Ramos (cell line): ENCODE measurements around the gene ACTN2.

Experiments
- in situ Hi-C: fragments of 300-500 bp; cut with MboI; formaldehyde crosslinking; loops from one replicate; pipeline ENCODE4 v1.14.3; 2022; ENCODE audit warnings: low sequenced_read_pairs; ENCODE audit not compliant: unreplicated experiment

Gene ACTN2

DNA sequence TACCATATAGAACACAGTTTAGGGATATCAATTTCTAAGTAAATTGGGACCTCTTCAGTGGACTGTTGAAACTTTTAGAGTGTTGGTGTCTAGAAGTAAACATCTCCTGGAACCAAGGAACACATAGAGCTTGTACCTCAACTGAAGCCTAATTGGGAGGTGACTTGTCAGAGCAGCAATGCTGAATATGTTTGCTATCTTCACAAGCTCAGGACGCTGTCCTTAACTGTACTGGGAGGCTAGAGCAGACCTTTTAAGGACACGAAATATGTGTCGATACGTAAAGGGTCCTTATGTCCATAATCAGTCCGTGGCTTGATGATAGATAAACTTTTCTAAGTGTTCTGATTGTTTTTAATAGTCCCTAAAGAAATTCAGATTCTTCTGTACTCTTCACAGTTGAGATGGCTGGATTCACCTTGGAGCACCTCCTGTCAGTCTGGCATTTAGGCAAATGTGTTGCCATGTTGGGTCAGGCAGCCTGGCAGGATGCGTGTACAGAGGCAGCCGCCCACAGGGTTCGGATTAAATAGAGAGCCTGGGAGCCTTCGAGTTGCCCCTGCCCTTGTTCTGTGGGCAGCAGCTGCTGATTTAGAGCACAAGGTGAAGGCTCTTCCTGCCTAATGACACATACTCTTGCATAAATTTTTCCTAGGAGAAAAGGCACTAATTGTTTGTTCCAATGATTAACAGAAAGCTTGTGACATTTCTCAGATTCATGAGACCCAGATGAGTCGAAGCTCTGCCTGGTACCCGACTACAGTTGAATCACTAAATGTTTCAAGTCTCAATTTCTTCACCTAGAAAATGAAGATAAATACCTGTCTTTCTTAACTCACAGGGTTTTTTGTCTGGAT, 3.6 kb downstream of the ACTN2 start:
- in situ Hi-C loops = no loop called here

DNA sequence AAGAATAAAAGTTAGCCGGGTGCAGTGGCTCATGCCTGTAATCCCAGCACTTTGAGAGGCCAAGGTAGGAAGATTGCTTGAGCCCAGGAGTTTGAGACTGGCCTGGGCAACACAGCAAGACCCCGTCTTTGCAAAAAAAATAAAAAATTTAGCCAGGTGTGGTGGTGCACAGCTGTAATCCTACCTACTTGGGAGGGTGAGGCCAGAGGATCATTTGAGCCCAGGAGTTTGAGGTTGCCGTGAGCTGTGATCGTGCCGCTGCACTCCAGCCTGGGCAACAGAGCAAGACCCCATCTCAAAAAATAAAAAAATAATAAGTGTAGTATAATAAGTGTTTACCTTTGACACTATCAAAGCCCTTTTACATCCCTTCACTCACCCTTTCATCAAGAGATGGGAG, 5.0 kb downstream of the ACTN2 start:
- in situ Hi-C loops = no loop called here

DNA sequence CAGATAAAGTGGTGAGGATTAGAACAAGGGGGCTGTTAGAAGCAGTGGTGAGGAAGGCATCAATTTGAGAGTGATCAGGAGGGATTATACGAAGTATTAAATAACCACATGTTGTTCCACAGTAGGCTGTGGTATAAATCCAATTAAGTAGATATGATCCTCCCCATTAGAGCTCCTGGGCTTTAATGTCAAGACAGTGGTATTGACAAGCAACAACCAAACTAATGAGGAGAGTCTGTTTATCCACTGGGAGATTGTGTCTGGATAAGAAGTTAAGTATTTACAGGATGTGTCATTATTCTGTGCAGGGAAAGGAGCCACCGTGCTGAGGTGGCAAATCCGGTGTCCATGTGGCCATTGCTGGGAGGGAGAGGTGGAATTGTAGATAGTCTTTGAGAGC, 5.8 kb downstream of the ACTN2 start:
- in situ Hi-C loops = no loop called here

DNA sequence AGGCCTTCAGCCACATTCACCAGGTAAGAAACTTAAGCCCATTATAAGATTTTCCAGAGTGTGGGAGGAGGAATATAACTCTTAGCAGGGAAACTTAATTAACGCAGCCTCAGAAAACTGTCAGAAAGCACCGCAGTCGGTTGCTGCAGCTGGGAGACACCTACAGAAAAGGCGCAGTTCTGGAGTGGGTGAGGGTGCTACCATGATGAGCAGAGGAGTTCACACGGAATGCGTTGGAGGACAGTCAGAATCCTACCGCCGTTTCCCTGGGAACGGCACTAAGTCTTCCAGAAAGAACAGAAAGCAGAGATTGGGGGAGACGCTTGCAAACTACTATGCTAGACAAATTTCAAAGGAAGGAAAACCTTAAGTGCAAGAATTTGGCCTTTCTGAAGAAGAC, 6.4 kb downstream of the ACTN2 start:
- in situ Hi-C loops = no loop called here

- in situ Hi-C loops = no loop called here
Observed at GRCh38 chr1:236699366-236699765, 13.1 kb downstream of the ACTN2 start.

GRCh38 chr1:236700903-236701302, 14.6 kb downstream of the ACTN2 start:
- in situ Hi-C loops = no loop called here

- in situ Hi-C loops = no loop called here
Observed at GRCh38 chr1:236701782-236702181, 15.5 kb downstream of the ACTN2 start.

DNA sequence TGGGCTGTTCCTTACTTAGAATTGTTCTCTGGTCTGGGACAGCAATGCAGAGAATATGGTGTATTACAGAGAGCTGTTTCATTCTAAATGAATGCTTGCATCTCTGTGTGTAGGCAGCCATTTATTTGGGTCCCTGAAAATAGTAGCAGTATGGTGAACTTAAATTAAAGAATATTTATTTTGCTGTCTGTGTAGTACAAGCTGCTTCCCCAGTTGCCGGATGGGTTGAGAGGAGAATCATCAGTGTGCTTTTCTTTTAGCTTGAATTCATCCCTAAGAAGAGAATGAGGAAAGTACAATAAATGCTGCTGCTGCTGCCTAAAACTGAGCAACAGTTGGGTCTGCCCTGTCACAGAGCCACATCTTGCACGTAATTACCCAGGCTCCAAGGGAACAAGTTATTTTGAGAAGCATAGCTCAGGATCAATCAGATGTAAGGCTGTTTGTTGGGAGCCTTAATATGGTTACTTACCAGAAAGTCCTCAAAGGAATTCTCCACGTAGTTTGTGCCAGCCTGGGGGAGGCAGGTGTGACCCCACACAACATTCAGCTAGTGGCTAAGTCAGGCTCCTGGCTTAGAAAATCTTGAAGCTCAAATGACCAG, 16.6 kb downstream of the ACTN2 start:
- in situ Hi-C loops = no loop called here

GRCh38 chr1:236705771-236706170, 19.5 kb downstream of the ACTN2 start:
- in situ Hi-C loops = no loop called here

DNA sequence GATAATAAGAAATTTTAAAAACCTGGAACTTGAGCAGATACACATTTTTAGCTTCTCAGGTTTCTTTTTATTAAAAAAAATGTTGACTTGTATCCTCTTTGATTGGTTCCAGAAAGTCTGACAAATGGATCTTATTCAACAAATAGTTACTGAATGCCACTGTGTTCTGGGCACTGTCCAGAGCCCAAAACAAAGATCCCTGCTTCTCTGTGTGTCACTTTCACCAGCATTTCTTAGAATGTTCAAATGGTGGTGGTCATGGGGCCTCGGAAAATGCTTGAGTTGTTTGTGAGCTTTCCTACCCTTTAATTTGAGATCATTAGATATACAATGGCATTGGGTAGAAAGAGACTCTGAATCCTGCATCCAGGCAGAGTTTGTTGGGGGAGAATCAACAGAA, 19.9 kb downstream of the ACTN2 start:
- in situ Hi-C loops = no loop called here

DNA sequence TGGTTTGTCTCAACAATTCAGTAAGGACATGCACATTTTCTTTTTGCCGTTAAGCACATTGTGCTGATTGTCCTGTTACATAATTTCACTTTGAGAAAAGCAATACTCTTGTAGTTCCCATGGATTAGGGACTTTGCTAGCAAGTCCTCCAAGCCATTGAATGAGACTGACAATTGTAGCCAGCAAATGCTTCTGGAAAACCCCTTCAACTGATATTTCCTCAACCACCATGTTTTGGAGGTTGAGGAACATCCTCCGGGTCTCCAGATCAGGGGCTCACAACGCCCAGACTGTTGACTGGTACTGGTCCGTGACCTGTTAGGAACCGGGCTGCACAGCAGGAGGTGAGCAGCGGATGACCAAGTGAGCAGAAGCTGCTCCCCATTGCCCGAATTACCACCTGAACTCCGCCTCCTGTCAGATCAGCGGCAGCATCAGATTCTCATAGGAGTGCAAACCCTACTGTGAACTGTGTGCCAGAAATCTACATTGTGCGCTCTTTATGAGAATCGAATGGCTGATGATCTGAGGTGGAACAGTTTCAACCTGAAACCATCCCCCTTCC, 24.1 kb downstream of the ACTN2 start:
- in situ Hi-C loops = no loop called here

GRCh38 chr1:236716160-236716559, 29.9 kb downstream of the ACTN2 start:
- in situ Hi-C loops = no loop called here

DNA sequence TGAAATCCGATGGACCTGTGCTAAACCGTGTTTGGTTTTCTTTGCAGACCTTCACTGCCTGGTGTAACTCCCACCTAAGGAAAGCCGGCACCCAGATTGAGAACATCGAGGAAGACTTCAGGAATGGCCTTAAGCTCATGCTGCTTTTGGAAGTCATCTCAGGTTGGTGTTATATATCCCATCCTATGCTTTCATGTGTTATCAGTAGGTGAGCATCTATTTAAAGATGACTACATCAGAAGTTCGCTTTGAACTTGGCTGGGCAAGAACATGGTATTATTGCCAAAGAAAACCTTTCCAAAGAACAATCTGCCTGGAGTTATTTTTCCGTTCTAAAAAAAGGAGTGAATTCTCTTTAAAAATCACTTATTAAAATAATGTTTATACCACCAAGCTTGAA, 31.5 kb downstream of the ACTN2 start:
- in situ Hi-C loops = no loop called here

DNA sequence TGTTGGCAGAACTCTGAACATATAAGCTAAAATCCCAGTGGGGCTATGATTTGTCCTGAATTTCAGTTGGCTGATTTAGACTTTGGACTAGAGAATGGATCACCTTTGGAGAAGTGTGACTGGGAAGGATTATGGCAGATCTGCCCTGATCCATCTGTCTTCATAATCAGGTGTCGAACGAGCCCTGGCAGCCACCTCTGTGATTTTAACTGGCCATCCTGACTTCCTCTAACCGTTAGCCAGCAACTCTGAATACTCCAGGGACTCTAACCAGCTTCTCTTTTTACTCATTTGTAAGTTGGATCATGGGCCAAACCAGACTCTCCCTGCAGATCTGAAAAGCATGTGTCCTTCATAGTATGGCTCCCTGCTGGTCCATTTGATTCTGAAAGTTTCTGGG, 32.0 kb downstream of the ACTN2 start:
- in situ Hi-C loops = no loop called here

DNA sequence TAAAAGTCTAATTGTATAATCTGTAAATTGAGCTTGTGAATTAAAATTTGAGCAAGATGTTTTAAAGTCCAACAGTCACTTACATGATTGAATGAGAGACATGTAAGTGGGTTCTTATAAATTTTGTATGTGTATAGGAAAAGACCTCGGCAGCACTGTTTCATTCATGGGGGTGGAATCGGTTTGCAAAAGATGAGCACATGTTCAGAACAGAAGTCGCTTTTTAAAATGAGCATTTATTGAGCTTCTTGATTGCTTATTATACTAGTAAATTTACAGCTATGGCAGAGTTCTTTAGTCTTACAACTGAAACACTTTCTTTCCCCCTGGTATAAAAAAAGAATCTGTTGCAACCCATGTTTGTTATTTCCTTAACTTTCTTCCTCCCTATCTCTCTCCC, 33.9 kb downstream of the ACTN2 start:
- in situ Hi-C loops = no loop called here

DNA sequence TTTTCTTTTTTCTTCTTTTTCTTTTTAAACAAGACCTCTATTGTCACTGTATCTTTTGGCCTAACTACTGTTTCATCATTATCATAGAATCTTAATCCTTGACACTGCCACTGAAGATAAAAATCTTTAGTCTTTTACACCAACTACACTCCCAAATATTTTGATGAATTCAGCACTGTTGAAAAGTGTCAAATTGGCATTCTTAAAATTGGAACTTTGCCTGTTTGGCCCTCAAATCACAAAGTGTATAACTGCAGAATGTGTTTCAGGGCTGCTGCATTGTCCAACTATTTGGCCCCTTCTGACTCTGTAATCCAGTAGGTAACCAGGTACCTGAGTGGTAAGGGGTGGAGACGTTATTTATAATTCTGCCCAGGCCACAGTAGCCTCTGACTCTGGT, 34.3 kb downstream of the ACTN2 start:
- in situ Hi-C loops = no loop called here

DNA sequence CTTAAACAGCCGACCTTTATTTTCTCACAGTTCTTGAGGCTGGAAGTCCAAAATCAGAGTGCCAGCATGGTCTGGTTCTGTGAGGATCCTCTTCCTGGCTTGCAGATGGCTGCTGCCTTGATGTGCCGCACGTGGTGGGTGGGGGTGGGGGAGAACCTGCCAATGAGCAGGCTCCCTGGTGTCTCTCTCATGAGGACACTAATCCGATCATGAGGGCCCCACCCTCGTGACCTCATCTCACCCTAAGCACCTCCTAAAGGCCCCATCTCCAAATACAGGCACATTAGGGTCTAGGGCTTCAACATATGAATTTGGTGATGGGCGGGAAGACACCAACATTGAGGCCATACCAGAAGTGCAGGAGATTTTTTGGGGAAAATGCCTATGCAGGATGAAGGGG, 37.8 kb downstream of the ACTN2 start:
- in situ Hi-C loops = no loop called here

DNA sequence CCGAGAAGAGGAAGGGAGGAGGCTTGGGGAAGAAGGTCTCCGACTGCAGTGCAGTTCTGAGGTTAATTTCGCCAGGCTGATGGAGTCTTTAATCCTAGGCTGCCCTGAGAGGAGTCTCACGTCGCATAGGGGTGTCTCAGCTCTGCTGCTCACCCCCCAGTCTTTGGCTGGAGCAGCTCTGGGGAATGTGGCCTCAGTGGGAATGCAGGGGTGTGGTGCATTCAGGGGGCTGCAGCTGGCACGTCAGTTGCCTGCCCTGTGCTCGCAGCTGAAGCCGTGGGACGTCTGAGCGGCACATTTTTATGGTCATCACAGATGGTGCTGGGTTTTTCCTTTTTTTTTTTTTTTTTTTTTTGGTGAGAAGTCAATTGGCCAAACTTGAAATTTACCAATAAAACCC, 38.2 kb downstream of the ACTN2 start:
- in situ Hi-C loops = no loop called here

- in situ Hi-C loops = no loop called here
Observed at GRCh38 chr1:236725668-236726067, 39.4 kb downstream of the ACTN2 start.

DNA sequence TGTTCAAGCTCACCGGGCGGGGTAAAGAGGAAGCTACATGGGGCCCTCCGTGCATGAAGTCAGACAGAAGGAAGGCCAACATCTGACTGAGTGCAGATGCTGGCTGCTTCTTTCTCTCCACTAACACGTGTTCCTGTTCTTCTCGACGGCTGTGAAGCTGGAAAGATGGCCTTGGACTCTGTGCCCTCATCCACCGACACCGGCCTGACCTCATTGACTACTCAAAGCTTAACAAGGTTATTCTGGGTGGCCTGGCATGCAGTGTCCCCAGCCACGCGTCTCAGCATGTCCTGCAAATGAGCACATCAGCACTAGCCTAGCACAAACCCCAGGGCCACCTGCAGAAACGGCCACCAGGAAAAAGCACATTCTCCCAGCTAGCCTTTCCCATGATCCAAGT, 41.2 kb downstream of the ACTN2 start:
- in situ Hi-C loops = no loop called here

- in situ Hi-C loops = no loop called here
Observed at GRCh38 chr1:236728752-236729151, 42.5 kb downstream of the ACTN2 start.

GRCh38 chr1:236733653-236734052, 47.4 kb downstream of the ACTN2 start:
- in situ Hi-C loops = no loop called here
